CD8-positive, alpha-beta memory T cell (primary cell): Measurements from ENCODE around the gene KRT86. TPM values are rescaled to one million over a fixed set of nuclear protein-coding genes. Genes with fewer than 3 reads are reported as not detected.
A peak's percentile ranks its signal among the peaks of the same experiment; 100 is the strongest.

Experiments used
- CTCF ChIA-PET: fragments of 350-600 bp; sonication (Branson Sonifier 250); formaldehyde crosslinking; loops from one replicate; lab custom pipeline; 2021; ENCODE audit warnings: antibody characterized with exemption; lab: Charles Lee
- POLR2A ChIA-PET: fragments of 350-600 bp; sonication (Branson Sonifier 250); formaldehyde crosslinking; loops from one replicate; lab custom pipeline; 2021; ENCODE audit warnings: antibody characterized with exemption; lab: Charles Lee
- DNase-seq, 5 donors: peaks; one replicate each; pipeline versions ENCODE4 v3.0.0 to v3.0.0-alpha.2; 2020 to 2022; ENCODE audit warnings: mixed read lengths in 1 of 5
- H3K27ac ChIP-seq: one replicate; pipeline ENCODE4 v1.7.0; 2013; ENCODE audit warnings: low read depth, mild to moderate bottlenecking, low read length, moderate library complexity
- H3K27me3 ChIP-seq: 2 replicates; pipeline ENCODE4 v1.7.0; 2013; ENCODE audit warnings: low read length, mild to moderate bottlenecking; ENCODE audit not compliant: insufficient read depth, poor library complexity, severe bottlenecking
- H3K36me3 ChIP-seq: 2 replicates; pipeline ENCODE4 v1.7.0; 2013; ENCODE audit warnings: mild to moderate bottlenecking, low read length, moderate library complexity; ENCODE audit not compliant: insufficient read depth
- H3K4me1 ChIP-seq: 2 replicates; pipeline ENCODE4 v1.7.0; 2013; ENCODE audit warnings: mild to moderate bottlenecking, low read length, moderate library complexity; ENCODE audit not compliant: insufficient read depth
- H3K4me3 ChIP-seq: 2 replicates; pipeline ENCODE4 v1.7.0; 2013; ENCODE audit warnings: mild to moderate bottlenecking, low read length
- H3K9me3 ChIP-seq: 2 replicates; pipeline ENCODE4 v1.7.0; 2013; ENCODE audit warnings: mild to moderate bottlenecking, low read length
- H3K27ac Mint-ChIP-seq, 8 donors: one replicate each; pipeline ENCODE4 v1.8.0; 2020 to 2021; ENCODE audit warnings: mixed read lengths in 8 of 8, mild to moderate bottlenecking in 6 of 8, inconsistent platforms in 3 of 8, moderate library complexity in 3 of 8
- H3K27me3 Mint-ChIP-seq, 2 donors: one replicate each; pipeline ENCODE4 v1.8.0; 2020 to 2021; ENCODE audit warnings: mixed read lengths in 2 of 2, mild to moderate bottlenecking in 1 of 2, moderate library complexity in 1 of 2
- H3K36me3 Mint-ChIP-seq, 3 donors: one replicate each; pipeline ENCODE4 v1.8.0; 2020 to 2021; ENCODE audit warnings: mixed read lengths in 3 of 3, inconsistent platforms in 1 of 3, mild to moderate bottlenecking in 1 of 3
- H3K4me1 Mint-ChIP-seq, 3 donors: one replicate each; pipeline ENCODE4 v1.8.0; 2020 to 2021; ENCODE audit warnings: mixed read lengths in 3 of 3, inconsistent platforms in 1 of 3, mild to moderate bottlenecking in 1 of 3
- H3K4me3 Mint-ChIP-seq, 7 donors: one replicate each; pipeline ENCODE4 v1.8.0; 2020 to 2021; ENCODE audit warnings: mixed read lengths in 7 of 7, mild to moderate bottlenecking in 6 of 7, moderate library complexity in 4 of 7, inconsistent platforms in 2 of 7
- H3K9me3 Mint-ChIP-seq, 5 donors: one replicate each; pipeline ENCODE4 v1.8.0; 2020 to 2022; ENCODE audit warnings: mixed read lengths in 5 of 5, mild to moderate bottlenecking in 3 of 5, moderate library complexity in 2 of 5, inconsistent platforms in 1 of 5
- polyA plus RNA-seq: library from polyadenylated mRNA; unstranded; fragments of 300-500 nt; fragmentation: Illumina TruSeq; gene quantifications from one replicate; pipeline ENCODE4 v1.2.3, GENCODE V29; 2021
- total RNA-seq, 2 experiments: library from RNA; stranded (reverse); gene quantifications; one replicate each; pipeline ENCODE4 v1.2.3, GENCODE V29; 2021

The KRT86 gene
- total and polyA plus RNA-seq, 3 experiments from 2014 or later, result 0.31 TPM; not detected in 2

- CTCF ChIA-PET, result no interaction called here
- Mint-ChIP-seq H3K4me3 (no peak overlapping the region), H3K9me3 (no peaks in the 10 kb centered on the region), H3K36me3 (no peaks in the 10 kb centered on the region), H3K4me1 (peaks cover 11 to 17% (median 12%) of the 10 kb centered on the region in 3 donors), H3K27me3 (peaks cover 5 to 16% of the 10 kb centered on the region in 2 donors), H3K27ac (no peak overlapping the region)
- POLR2A ChIA-PET, result no interaction called here
- Histone ChIP-seq H3K4me3 (no peak overlapping the region), H3K36me3 (no peaks in the 10 kb centered on the region), H3K27me3 (no peaks in the 10 kb centered on the region), H3K4me1 (peaks cover 14% of the 10 kb centered on the region), H3K27ac (no peak overlapping the region), H3K9me3 (no peaks in the 10 kb centered on the region)
- DNase-seq, result no peak
These were observed 33.1 kb upstream of the KRT86 start for GRCh38 chr12:52241205-52241842.

- CTCF ChIA-PET, result interaction anchor here (0.7 to 1.0 kb wide), 2 partner anchors 36 to 85 kb away, joined by 3 to 4 read pairs; no protein-coding TSS in a partner anchor
These were observed 31.8 kb upstream of the KRT86 start for GRCh38 chr12:52242442-52243258.

GRCh38 chr12:52243259-52243855, 31.1 kb upstream of the KRT86 start:
- Histone ChIP-seq H3K27ac (no peak overlapping the region), H3K27me3 (no peaks in the 10 kb centered on the region), H3K4me3 (no peak overlapping the region), H3K9me3 (no peaks in the 10 kb centered on the region), H3K4me1 (peaks cover 14% of the 10 kb centered on the region), H3K36me3 (no peaks in the 10 kb centered on the region)
- no peak for DNase-seq
- POLR2A ChIA-PET, result no interaction called here
- peaks cover 8 to 25% of the 10 kb centered on the region in 2 donors for H3K27me3 Mint-ChIP-seq
- no peaks in the 10 kb centered on the region for H3K36me3 Mint-ChIP-seq
- peak overlapping the region in 4 of 8 donors; percentile 17 to 87 (median 38) for H3K27ac Mint-ChIP-seq
- peaks cover 11 to 20% (median 12%) of the 10 kb centered on the region in 3 donors for H3K4me1 Mint-ChIP-seq
- H3K9me3 Mint-ChIP-seq, result no peaks in the 10 kb centered on the region
- CTCF ChIA-PET, result interaction anchor here (0.7 kb wide), 1 partner anchor 36 kb away, joined by 4 read pairs; no protein-coding TSS in a partner anchor
- H3K4me3 Mint-ChIP-seq, result peak overlapping the region in 1 of 7 donors; percentile 12

More at GRCh38 chr12:52242442-52243258, 31.8 kb upstream of the KRT86 start:
- DNase-seq, result no peak
- H3K9me3 ChIP-seq, result no peaks in the 10 kb centered on the region
- POLR2A ChIA-PET, result no interaction called here
- H3K4me1 ChIP-seq, result peaks cover 14% of the 10 kb centered on the region
- Mint-ChIP-seq H3K9me3 (no peaks in the 10 kb centered on the region), H3K36me3 (no peaks in the 10 kb centered on the region), H3K27ac (peak overlapping the region in 1 of 8 donors; percentile 8), H3K27me3 (peaks cover 7 to 20% of the 10 kb centered on the region in 2 donors), H3K4me3 (no peak overlapping the region), H3K4me1 (peaks cover 11 to 20% (median 12%) of the 10 kb centered on the region in 3 donors)
- no peak overlapping the region for H3K4me3 ChIP-seq
- no peaks in the 10 kb centered on the region for H3K27me3 ChIP-seq
- H3K36me3 ChIP-seq, result no peaks in the 10 kb centered on the region
- no peak overlapping the region for H3K27ac ChIP-seq

- POLR2A ChIA-PET, result no interaction called here
- no peak overlapping the region for H3K27ac ChIP-seq
These were observed 30.4 kb upstream of the KRT86 start for GRCh38 chr12:52243856-52244614.

GRCh38 chr12:52244615-52244994, 29.8 kb upstream of the KRT86 start:
- Mint-ChIP-seq H3K4me1 (peaks cover 11 to 23% (median 12%) of the 10 kb centered on the region in 3 donors), H3K27me3 (peaks cover 10 to 37% of the 10 kb centered on the region in 2 donors), H3K36me3 (no peaks in the 10 kb centered on the region), H3K9me3 (no peaks in the 10 kb centered on the region), H3K27ac (peak overlapping the region in 4 of 8 donors; percentile 51 to 82 (median 65)), H3K4me3 (peak overlapping the region in 1 of 7 donors; percentile 3)
- peaks cover 14% of the 10 kb centered on the region for H3K4me1 ChIP-seq
- CTCF ChIA-PET, result no interaction called here
- H3K27ac ChIP-seq, result no peak overlapping the region
- no peaks in the 10 kb centered on the region for H3K9me3 ChIP-seq
- peaks cover under 1% of the 10 kb centered on the region for H3K27me3 ChIP-seq
- H3K4me3 ChIP-seq, result no peak overlapping the region
- DNase-seq, result no peak
- no peaks in the 10 kb centered on the region for H3K36me3 ChIP-seq
- POLR2A ChIA-PET, result no interaction called here

More at GRCh38 chr12:52243856-52244614, 30.4 kb upstream of the KRT86 start:
- peak overlapping the region in 2 of 7 donors; percentile 12 to 26 for H3K4me3 Mint-ChIP-seq
- CTCF ChIA-PET, result no interaction called here
- no peaks in the 10 kb centered on the region for H3K9me3 Mint-ChIP-seq
- H3K27me3 Mint-ChIP-seq, result peaks cover 8 to 31% of the 10 kb centered on the region in 2 donors
- H3K4me1 Mint-ChIP-seq, result peaks cover 11 to 20% (median 12%) of the 10 kb centered on the region in 3 donors
- Histone ChIP-seq H3K36me3 (no peaks in the 10 kb centered on the region), H3K27me3 (no peaks in the 10 kb centered on the region), H3K4me1 (peaks cover 14% of the 10 kb centered on the region), H3K9me3 (no peaks in the 10 kb centered on the region), H3K4me3 (no peak overlapping the region)
- no peaks in the 10 kb centered on the region for H3K36me3 Mint-ChIP-seq
- DNase-seq, result peak in 4 of 5 donors; percentile 4 to 75 (median 24)
- H3K27ac Mint-ChIP-seq, result peak overlapping the region; percentile 33 to 89 (median 60)

GRCh38 chr12:52245259-52245961, 29.0 kb upstream of the KRT86 start:
- no peaks in the 10 kb centered on the region for H3K36me3 Mint-ChIP-seq
- H3K4me1 Mint-ChIP-seq, result peaks cover 11 to 29% (median 12%) of the 10 kb centered on the region in 3 donors
- POLR2A ChIA-PET, result no interaction called here
- peaks cover 14% of the 10 kb centered on the region for H3K4me1 ChIP-seq
- no peak overlapping the region for H3K4me3 Mint-ChIP-seq
- H3K27ac ChIP-seq, result no peak overlapping the region
- H3K4me3 ChIP-seq, result no peak overlapping the region
- CTCF ChIA-PET, result no interaction called here
- no peaks in the 10 kb centered on the region for H3K9me3 Mint-ChIP-seq
- H3K27me3 ChIP-seq, result peaks cover 3% of the 10 kb centered on the region
- H3K36me3 ChIP-seq, result no peaks in the 10 kb centered on the region
- no peak for DNase-seq
- peaks cover 15 to 42% of the 10 kb centered on the region in 2 donors for H3K27me3 Mint-ChIP-seq
- no peaks in the 10 kb centered on the region for H3K9me3 ChIP-seq
- H3K27ac Mint-ChIP-seq, result peak overlapping the region in 2 of 8 donors; percentile 25 to 47

GRCh38 chr12:52245962-52246569, 28.4 kb upstream of the KRT86 start:
- H3K9me3 Mint-ChIP-seq, result no peaks in the 10 kb centered on the region
- peaks cover 17 to 45% of the 10 kb centered on the region in 2 donors for H3K27me3 Mint-ChIP-seq
- no peak overlapping the region for H3K4me3 ChIP-seq
- POLR2A ChIA-PET, result no interaction called here
- peaks cover 14% of the 10 kb centered on the region for H3K4me1 ChIP-seq
- H3K36me3 ChIP-seq, result no peaks in the 10 kb centered on the region
- peaks cover 11 to 29% (median 13%) of the 10 kb centered on the region in 3 donors for H3K4me1 Mint-ChIP-seq
- no peak for DNase-seq
- CTCF ChIA-PET, result no interaction called here
- H3K27ac ChIP-seq, result no peak overlapping the region
- peak overlapping the region in 2 of 8 donors; percentile 25 to 59 for H3K27ac Mint-ChIP-seq
- H3K9me3 ChIP-seq, result no peaks in the 10 kb centered on the region
- H3K27me3 ChIP-seq, result peaks cover 3% of the 10 kb centered on the region
- H3K36me3 Mint-ChIP-seq, result no peaks in the 10 kb centered on the region
- H3K4me3 Mint-ChIP-seq, result no peak overlapping the region
